Measurements from ENCODE around the gene STKLD1.

- TF ChIP-seq CTCF (IDR thresholded peaks at IDR 0.05) (no peak), POLR2A (IDR thresholded peaks at IDR 0.05) (no peak)
These were observed 78.2 kb downstream of the STKLD1 start for GRCh38 chr9:133454325-133454724.

Data from body of pancreas (tissue), 4 donors.